Measurements from ENCODE around the gene ABHD2.

Gene ABHD2

GRCh38 chr15:89042387-89042786 is 45.9 kb upstream of the ABHD2 start (continued):
- TF ChIP-seq, protein P1, sequence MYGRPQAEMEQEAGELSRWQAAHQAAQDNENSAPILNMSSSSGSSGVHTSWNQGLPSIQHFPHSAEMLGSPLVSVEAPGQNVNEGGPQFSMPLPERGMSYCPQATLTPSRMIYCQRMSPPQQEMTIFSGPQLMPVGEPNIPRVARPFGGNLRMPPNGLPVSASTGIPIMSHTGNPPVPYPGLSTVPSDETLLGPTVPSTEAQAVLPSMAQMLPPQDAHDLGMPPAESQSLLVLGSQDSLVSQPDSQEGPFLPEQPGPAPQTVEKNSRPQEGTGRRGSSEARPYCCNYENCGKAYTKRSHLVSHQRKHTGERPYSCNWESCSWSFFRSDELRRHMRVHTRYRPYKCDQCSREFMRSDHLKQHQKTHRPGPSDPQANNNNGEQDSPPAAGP (tag by site-specific recombination; IDR thresholded peaks at IDR 0.05), result no peak
- TF ChIP-seq KLF10 (tag by site-specific recombination; IDR thresholded peaks at IDR 0.05) (no peak), ZNF549 (tag by site-specific recombination; IDR thresholded peaks at IDR 0.05) (no peak), ZNF169 (tag by site-specific recombination; IDR thresholded peaks at IDR 0.05) (no peak), ZNF202 (tag by site-specific recombination; IDR thresholded peaks at IDR 0.05; ENCODE audit: borderline replicate concordance) (peak; percentile 95), ZNF660 (tag by site-specific recombination; IDR thresholded peaks at IDR 0.05) (no peak), ZNF544 (tag by site-specific recombination; IDR thresholded peaks at IDR 0.05) (no peak), ZNF311 (tag by site-specific recombination; IDR thresholded peaks at IDR 0.05; ENCODE audit: borderline replicate concordance) (no peak), ZSCAN30 (tag by site-specific recombination; IDR thresholded peaks at IDR 0.05) (no peak), EGR2 (tag by site-specific recombination; IDR thresholded peaks at IDR 0.05; ENCODE audit: low read depth) (no peak), ZNF624 (tag by site-specific recombination; IDR thresholded peaks at IDR 0.05) (no peak), WT1 (tag by site-specific recombination; IDR thresholded peaks at IDR 0.05) (no peak), ZNF623 (tag by site-specific recombination; IDR thresholded peaks at IDR 0.05) (peak; percentile 89), ZNF175 (tag by site-specific recombination; IDR thresholded peaks at IDR 0.05) (no peak), ZNF596 (tag by site-specific recombination; IDR thresholded peaks at IDR 0.05) (no peak), ZNF747 (tag by site-specific recombination; IDR thresholded peaks at IDR 0.05) (no peak), ZNF239 (tag by site-specific recombination; IDR thresholded peaks at IDR 0.05) (no peak), ZNF792 (tag by site-specific recombination; IDR thresholded peaks at IDR 0.05) (no peak), YY2 (tag by site-specific recombination; IDR thresholded peaks at IDR 0.05) (no peak), SALL2 (tag by site-specific recombination; IDR thresholded peaks at IDR 0.05; ENCODE audit: borderline replicate concordance) (no peak), ZNF473 (tag by site-specific recombination; IDR thresholded peaks at IDR 0.05) (no peak), ZFP41 (tag by site-specific recombination; IDR thresholded peaks at IDR 0.05; ENCODE audit: borderline replicate concordance) (no peak), KLF7 (tag by site-specific recombination; IDR thresholded peaks at IDR 0.05; ENCODE audit: borderline replicate concordance) (peak; percentile 53; the same call in 1 of the 2 replicates), ZNF423 (tag by site-specific recombination; IDR thresholded peaks at IDR 0.05) (no peak), ZEB2 (tag by site-specific recombination; IDR thresholded peaks at IDR 0.05) (no peak), ZNF324 (tag by site-specific recombination; IDR thresholded peaks at IDR 0.05) (no peak), ZFHX2 (tag by site-specific recombination; conservative IDR thresholded peaks at IDR 0.05) (no peak), ZNF560 (tag by site-specific recombination; IDR thresholded peaks at IDR 0.05; ENCODE audit: borderline replicate concordance) (peak; percentile 95; the same call in 1 of the 2 replicates), SETDB1 (IDR thresholded peaks at IDR 0.05; ENCODE audit: insufficient read length, low read length) (no peak), ZNF777 (tag by site-specific recombination; IDR thresholded peaks at IDR 0.05; ENCODE audit: borderline replicate concordance) (no peak), ZNF394 (tag by site-specific recombination; IDR thresholded peaks at IDR 0.05; ENCODE audit: borderline replicate concordance) (peak; percentile 98), ZNF514 (tag by site-specific recombination; IDR thresholded peaks at IDR 0.05) (0 out of 2 replicates have a peak, but pooled peaks have one; percentile 72), ZNF19 (tag by site-specific recombination; IDR thresholded peaks at IDR 0.05; ENCODE audit: low read depth) (peak; percentile 85; the same call in 1 of the 2 replicates), ZNF658 (tag by site-specific recombination; IDR thresholded peaks at IDR 0.05) (no peak), REPIN1 (tag by site-specific recombination; IDR thresholded peaks at IDR 0.05; ENCODE audit: low read depth) (no peak; the same call in 1 of the 2 replicates), HOXC10 (CRISPR knock-in tag; IDR thresholded peaks at IDR 0.05) (no peak), ZBTB1 (tag by site-specific recombination; IDR thresholded peaks at IDR 0.05) (0 out of 2 replicates have a peak, but pooled peaks have one; percentile 32), ZNF510 (tag by site-specific recombination; IDR thresholded peaks at IDR 0.05; ENCODE audit: insufficient replicate concordance) (peak; percentile 87), MEIS1 (CRISPR knock-in tag; IDR thresholded peaks at IDR 0.05; ENCODE audit: borderline replicate concordance) (no peak), GFI1B (tag by site-specific recombination; IDR thresholded peaks at IDR 0.05) (peak; percentile 56; the same call in 1 of the 2 replicates), ZNF830 (tag by site-specific recombination; IDR thresholded peaks at IDR 0.05; ENCODE audit: low read depth) (no peak)
- TF ChIP-seq, protein P2, sequence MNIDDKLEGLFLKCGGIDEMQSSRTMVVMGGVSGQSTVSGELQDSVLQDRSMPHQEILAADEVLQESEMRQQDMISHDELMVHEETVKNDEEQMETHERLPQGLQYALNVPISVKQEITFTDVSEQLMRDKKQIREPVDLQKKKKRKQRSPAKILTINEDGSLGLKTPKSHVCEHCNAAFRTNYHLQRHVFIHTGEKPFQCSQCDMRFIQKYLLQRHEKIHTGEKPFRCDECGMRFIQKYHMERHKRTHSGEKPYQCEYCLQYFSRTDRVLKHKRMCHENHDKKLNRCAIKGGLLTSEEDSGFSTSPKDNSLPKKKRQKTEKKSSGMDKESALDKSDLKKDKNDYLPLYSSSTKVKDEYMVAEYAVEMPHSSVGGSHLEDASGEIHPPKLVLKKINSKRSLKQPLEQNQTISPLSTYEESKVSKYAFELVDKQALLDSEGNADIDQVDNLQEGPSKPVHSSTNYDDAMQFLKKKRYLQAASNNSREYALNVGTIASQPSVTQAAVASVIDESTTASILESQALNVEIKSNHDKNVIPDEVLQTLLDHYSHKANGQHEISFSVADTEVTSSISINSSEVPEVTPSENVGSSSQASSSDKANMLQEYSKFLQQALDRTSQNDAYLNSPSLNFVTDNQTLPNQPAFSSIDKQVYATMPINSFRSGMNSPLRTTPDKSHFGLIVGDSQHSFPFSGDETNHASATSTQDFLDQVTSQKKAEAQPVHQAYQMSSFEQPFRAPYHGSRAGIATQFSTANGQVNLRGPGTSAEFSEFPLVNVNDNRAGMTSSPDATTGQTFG (tag by site-specific recombination; IDR thresholded peaks at IDR 0.05; ENCODE audit: borderline replicate concordance), result no peak

Measured in HEK293 (cell line).